ENCODE data around the gene ZDHHC14.
A peak's percentile ranks its signal among the peaks of the same experiment; 100 is the strongest.

Gene ZDHHC14

GRCh38 chr6:157374889-157375443, 6.0 kb upstream of the ZDHHC14 start:
- TF ChIP-seq CTCF (IDR thresholded peaks at IDR 0.05; ENCODE audit: low read depth, low read length, missing control alignments), result no peak
- in situ Hi-C loops (cut with HindIII; ENCODE audit: low pct_ligation_motif_present, low sequenced_read_pairs), result no loop called here
- H3K27me3 ChIP-seq (replicated peaks), result no peaks in the 10 kb centered on the region
- H3K36me3 ChIP-seq (replicated peaks), result no peaks in the 10 kb centered on the region
- no peak overlapping the region for H3K4me3 ChIP-seq (ENCODE audit: low read depth, low read length)
- H3K27ac ChIP-seq, result no peak overlapping the region
- DNase-seq, result no peak

GRCh38 chr6:157376241-157376640, 4.7 kb upstream of the ZDHHC14 start:
- Histone ChIP-seq H3K4me3 (ENCODE audit: low read depth, low read length) (no peak overlapping the region), H3K36me3 (replicated peaks) (no peaks in the 10 kb centered on the region), H3K27ac (no peak overlapping the region), H3K27me3 (replicated peaks) (no peaks in the 10 kb centered on the region)
- TF ChIP-seq CTCF (IDR thresholded peaks at IDR 0.05; ENCODE audit: low read depth, low read length, missing control alignments), result no peak
- no peak for DNase-seq
- in situ Hi-C loops (cut with HindIII; ENCODE audit: low pct_ligation_motif_present, low sequenced_read_pairs), result no loop called here

GRCh38 chr6:157376706-157377230, 4.2 kb upstream of the ZDHHC14 start:
- TF ChIP-seq CTCF (IDR thresholded peaks at IDR 0.05; ENCODE audit: low read depth, low read length, missing control alignments), result no peak
- Histone ChIP-seq H3K27me3 (replicated peaks) (no peaks in the 10 kb centered on the region), H3K27ac (no peak overlapping the region), H3K4me3 (ENCODE audit: low read depth, low read length) (no peak overlapping the region), H3K36me3 (replicated peaks) (no peaks in the 10 kb centered on the region)
- no peak for DNase-seq
- in situ Hi-C loops (cut with HindIII; ENCODE audit: low pct_ligation_motif_present, low sequenced_read_pairs), result no loop called here

GRCh38 chr6:157379656-157380457, 1.1 kb upstream of the ZDHHC14 start:
- Histone ChIP-seq H3K27me3 (replicated peaks) (no peaks in the 10 kb centered on the region), H3K36me3 (replicated peaks) (no peaks in the 10 kb centered on the region), H3K27ac (peak overlapping the region; percentile 40), H3K4me3 (ENCODE audit: low read depth, low read length) (peak overlapping the region; percentile 79)
- TF ChIP-seq CTCF (IDR thresholded peaks at IDR 0.05; ENCODE audit: low read depth, low read length, missing control alignments), result no peak
- DNase-seq, result peak; percentile 92
- in situ Hi-C loops (cut with HindIII; ENCODE audit: low pct_ligation_motif_present, low sequenced_read_pairs), result no loop called here

- in situ Hi-C loops (cut with HindIII; ENCODE audit: low pct_ligation_motif_present, low sequenced_read_pairs), result no loop called here
- TF ChIP-seq CTCF (IDR thresholded peaks at IDR 0.05; ENCODE audit: low read depth, low read length, missing control alignments), result no peak
- H3K27ac ChIP-seq, result peak overlapping the region; percentile 40
- H3K27me3 ChIP-seq (replicated peaks), result no peaks in the 10 kb centered on the region
- no peak for DNase-seq
- no peaks in the 10 kb centered on the region for H3K36me3 ChIP-seq (replicated peaks)
- peak overlapping the region; percentile 79 for H3K4me3 ChIP-seq (ENCODE audit: low read depth, low read length)
Observed at GRCh38 chr6:157380458-157380778, 572 bp upstream of the ZDHHC14 start.
